ENCODE data around the gene ADAMTS8. TPM values are rescaled to one million over a fixed set of nuclear protein-coding genes. Genes with fewer than 3 reads are reported as not detected.

Gene ADAMTS8
- polyA plus RNA-seq, 2 of the 4 experiments (the other 2 are of a cell fraction) = 0.17 to 0.26 TPM

GRCh38 chr11:130370845-130371590, 57.4 kb downstream of the ADAMTS8 start:
- Histone ChIP-seq H3K4me3 (no peak overlapping the region), H3K9me3 (no peaks in the 10 kb centered on the region), H3K4me1 (no peaks in the 10 kb centered on the region), H3K4me2 (no peak overlapping the region), H3K27ac (no peak overlapping the region)
- FAIRE-seq (no peak), DNase-seq (ENCODE audit: low read depth in 1 of 2, low spot score in 1 of 2) (no peak), ATAC-seq (peak in 1 of 2 experiments; percentile 48; a peak in 3 of 6 replicates)
- POLR2A ChIA-PET = no interaction called here
- TF ChIP-seq MAFK (IDR thresholded peaks at IDR 0.05; ENCODE audit: partially characterized antibody) = peak; percentile 43
- no peak for TF ChIP-seq MYC (IDR thresholded peaks at IDR 0.05; ENCODE audit: borderline replicate concordance, low read length)
- TF ChIP-seq RAD21 (conservative IDR thresholded peaks at IDR 0.05 in 1 of 2, IDR thresholded peaks at IDR 0.05 in 1 of 2) = 0 out of 5 replicates have a peak, but pooled peaks of 1 of the 2 experiments have one; percentile 10
- TF ChIP-seq RARB (CRISPR knock-in tag; IDR thresholded peaks at IDR 0.05) = no peak
- no peak for TF ChIP-seq EHMT2 (IDR thresholded peaks at IDR 0.05; ENCODE audit: low read depth)
- no peak for TF ChIP-seq CBX8 (IDR thresholded peaks at IDR 0.05)
- WGBS (ENCODE audit: missing lambda C conversion rate) = 53% methylated on average over 10 of the region's 10 CpGs
- CTCF ChIA-PET = interaction anchor here (0.8 to 0.9 kb wide), 2 partner anchors 13 to 158 kb away, joined by 3 to 4 read pairs; no protein-coding TSS in a partner anchor

GRCh38 chr11:130369713-130370112, 58.7 kb downstream of the ADAMTS8 start:
- FAIRE-seq = no peak
- CTCF ChIA-PET = no interaction called here
- 87% methylated on average over 4 of the region's 4 CpGs for WGBS (ENCODE audit: missing lambda C conversion rate)
- no peak overlapping the region for H3K4me3 ChIP-seq
- POLR2A ChIA-PET = no interaction called here
- no peaks in the 10 kb centered on the region for H3K4me1 ChIP-seq
- TF ChIP-seq MAFK (IDR thresholded peaks at IDR 0.05; ENCODE audit: partially characterized antibody) = no peak
- no peak for TF ChIP-seq KDM1A (IDR thresholded peaks at IDR 0.05; ENCODE audit: low read depth)
- no peak for TF ChIP-seq USF2 (IDR thresholded peaks at IDR 0.05)
- TF ChIP-seq ATOH8 (CRISPR knock-in tag; IDR thresholded peaks at IDR 0.05; ENCODE audit: low read depth) = no peak
- no peak for TF ChIP-seq HOXB13 (CRISPR knock-in tag; IDR thresholded peaks at IDR 0.05; ENCODE audit: low read depth)
- TF ChIP-seq HDAC2 (IDR thresholded peaks at IDR 0.05) = no peak
- no peak for TF ChIP-seq NPAS2 (CRISPR knock-in tag; IDR thresholded peaks at IDR 0.05; ENCODE audit: borderline replicate concordance)
- no peak for TF ChIP-seq MYC (IDR thresholded peaks at IDR 0.05; ENCODE audit: borderline replicate concordance, low read length)
- no peak for TF ChIP-seq RCOR1 (IDR thresholded peaks at IDR 0.05; ENCODE audit: low read depth, low read length)
- H3K4me2 ChIP-seq = no peak overlapping the region
- ATAC-seq = no peak
- DNase-seq (ENCODE audit: low read depth in 1 of 2, low spot score in 1 of 2) = no peak
- no peaks in the 10 kb centered on the region for H3K9me3 ChIP-seq
- no peak overlapping the region for H3K27ac ChIP-seq

- CTCF ChIA-PET = interaction anchor here (1.0 kb wide), 1 partner anchor 156 kb away, joined by 3 read pairs; no protein-coding TSS in a partner anchor
- FAIRE-seq = no peak
- no peak for DNase-seq (ENCODE audit: low read depth in 1 of 2, low spot score in 1 of 2)
- Histone ChIP-seq H3K9me3 (no peaks in the 10 kb centered on the region), H3K27ac (no peak overlapping the region), H3K4me2 (no peak overlapping the region), H3K4me3 (no peak overlapping the region), H3K4me1 (no peaks in the 10 kb centered on the region)
- TF ChIP-seq GATA3 (IDR thresholded peaks at IDR 0.05; ENCODE audit: borderline replicate concordance) (no peak), MAZ (IDR thresholded peaks at IDR 0.05; ENCODE audit: borderline replicate concordance, low read depth, low read length) (no peak), BCL3 (IDR thresholded peaks at IDR 0.05) (no peak), FOSL2 (IDR thresholded peaks at IDR 0.05) (no peak), FOSL2 (CRISPR knock-in tag; IDR thresholded peaks at IDR 0.05) (no peak), EP300 (IDR thresholded peaks at IDR 0.05) (no peak), CBX2 (IDR thresholded peaks at IDR 0.05; ENCODE audit: borderline replicate concordance, low read depth) (no peak), HES2 (IDR thresholded peaks at IDR 0.05) (no peak), NFE2L2 (conservative IDR thresholded peaks at IDR 0.05; ENCODE audit: low read length) (no peak), POLR2AphosphoS2 (conservative IDR thresholded peaks at IDR 0.05; ENCODE audit: low read length) (no peak), CEBPB (IDR thresholded peaks at IDR 0.05) (no peak), HEYL (CRISPR knock-in tag; IDR thresholded peaks at IDR 0.05) (no peak), JUNB (IDR thresholded peaks at IDR 0.05) (no peak), HDAC2 (IDR thresholded peaks at IDR 0.05) (no peak), CBX8 (IDR thresholded peaks at IDR 0.05) (no peak), NPAS2 (CRISPR knock-in tag; IDR thresholded peaks at IDR 0.05; ENCODE audit: borderline replicate concordance) (no peak), MYC (IDR thresholded peaks at IDR 0.05; ENCODE audit: borderline replicate concordance, low read length) (no peak), ZNF302 (CRISPR knock-in tag; IDR thresholded peaks at IDR 0.05) (no peak), POLR2A (IDR thresholded peaks at IDR 0.05; ENCODE audit: low read length) (no peak), TP53 (CRISPR knock-in tag; IDR thresholded peaks at IDR 0.05) (no peak)
- ATAC-seq = no peak; a peak in 1 of 6 replicates
- POLR2A ChIA-PET = no interaction called here
- 55% methylated on average over 6 of the region's 6 CpGs for WGBS (ENCODE audit: missing lambda C conversion rate)
Observed at GRCh38 chr11:130369141-130369691, 59.2 kb downstream of the ADAMTS8 start.

Data from A549 (cell line).